ENCODE data around the gene IDH3A.

IDH3A gene

GRCh38 chr15:78216276-78217104 lies 67.3 kb downstream of the IDH3A start:
- peak overlapping the region; percentile 67 for H3K27ac ChIP-seq
- peak; percentile 52 for DNase-seq (ENCODE audit: low spot score)
- ChIA-PET CTCF (no interaction called here), POLR2A (ENCODE audit: low non-redundant PET) (no interaction called here)
- TF ChIP-seq CTCF (conservative IDR thresholded peaks at IDR 0.05; ENCODE audit: low read depth): no peak

- CTCF ChIA-PET: interaction anchor here (0.6 kb wide), 1 partner anchor 287 kb away, joined by 4 read pairs; no protein-coding TSS in a partner anchor
- no peak for DNase-seq (ENCODE audit: low spot score)
- TF ChIP-seq CTCF (conservative IDR thresholded peaks at IDR 0.05; ENCODE audit: low read depth): no peak
- H3K27ac ChIP-seq: no peak overlapping the region
- POLR2A ChIA-PET (ENCODE audit: low non-redundant PET): no interaction called here
Measured at GRCh38 chr15:78220713-78221112, 71.6 kb downstream of the IDH3A start.

Measured in RWPE1 (cell line).